NCI-H2107 treated with DMSO at 0.1 percent for 48 hours (cell line): Measurements from ENCODE around the gene SEPTIN12.
"Not testable (repeated sequence)": the region's sequence is repeated elsewhere in the genome, so short reads cannot be mapped to it uniquely, and the experiment has no call there.

Experiments used
- DNase-seq: peaks from one replicate; lab custom pipeline; 2025; ENCODE audit not compliant: unreplicated experiment; lab: John Stamatoyannopoulos, UW

The SEPTIN12 gene

DNA sequence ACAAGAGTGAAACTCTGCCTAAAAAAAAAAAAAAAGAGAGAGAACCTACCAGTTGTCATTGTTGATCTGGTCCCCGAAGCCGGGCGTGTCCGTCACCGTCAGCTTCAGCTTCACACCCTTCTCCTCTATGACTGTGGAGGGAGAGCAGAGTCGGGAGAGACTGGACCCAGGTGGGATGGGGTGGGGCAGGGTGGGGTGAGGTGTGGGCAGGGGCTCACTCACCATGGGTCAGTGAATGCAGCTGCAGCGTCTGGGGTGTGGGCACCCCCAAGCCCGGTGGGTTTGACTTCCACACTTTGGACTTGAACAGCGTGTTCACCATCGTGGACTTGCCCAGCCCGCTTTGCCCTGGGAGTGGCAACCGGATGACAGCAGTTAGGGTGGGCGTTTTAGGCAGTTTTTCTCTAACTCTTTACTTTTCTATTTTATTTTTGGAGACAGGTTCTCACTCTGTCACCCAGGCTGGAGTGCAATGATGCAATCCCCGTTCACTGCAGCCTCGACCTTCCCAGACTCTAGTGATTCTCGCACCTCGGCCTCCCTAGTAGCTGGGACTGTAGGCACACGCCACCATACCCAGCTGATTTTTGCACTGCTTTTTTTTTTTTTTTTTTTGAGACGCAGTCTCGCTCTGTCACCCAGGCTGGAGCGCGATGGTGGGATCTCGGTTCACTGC is 2.2 kb downstream of the SEPTIN12 start:
- DNase-seq, result no peak

DNA sequence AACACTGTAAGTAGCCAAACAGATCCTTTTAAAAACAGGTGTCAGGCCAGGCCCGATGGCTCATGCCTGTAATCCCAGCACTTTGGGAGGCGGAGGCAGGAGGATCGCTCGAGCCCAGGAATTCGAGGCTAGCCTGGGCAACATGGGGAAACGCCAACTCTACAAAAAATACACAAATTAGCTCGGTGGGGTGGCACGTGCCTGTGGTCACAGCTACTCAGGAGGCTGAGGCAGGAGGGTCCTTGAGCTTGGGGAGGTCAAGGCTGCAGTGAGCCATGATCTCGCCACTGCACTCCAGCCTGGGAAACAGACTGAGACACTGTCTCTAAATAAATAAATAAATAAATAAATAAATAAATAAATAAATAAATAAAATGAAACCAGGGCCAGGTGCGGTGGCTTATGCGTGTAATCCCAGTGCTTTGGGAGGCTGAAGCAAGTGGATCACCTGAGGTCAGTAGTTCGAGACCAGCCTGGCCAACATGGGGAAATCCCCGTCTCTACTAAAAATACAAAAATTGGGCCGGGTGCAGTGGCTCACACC is 3.6 kb downstream of the SEPTIN12 start:
- DNase-seq, result not testable (repeated sequence)

DNA sequence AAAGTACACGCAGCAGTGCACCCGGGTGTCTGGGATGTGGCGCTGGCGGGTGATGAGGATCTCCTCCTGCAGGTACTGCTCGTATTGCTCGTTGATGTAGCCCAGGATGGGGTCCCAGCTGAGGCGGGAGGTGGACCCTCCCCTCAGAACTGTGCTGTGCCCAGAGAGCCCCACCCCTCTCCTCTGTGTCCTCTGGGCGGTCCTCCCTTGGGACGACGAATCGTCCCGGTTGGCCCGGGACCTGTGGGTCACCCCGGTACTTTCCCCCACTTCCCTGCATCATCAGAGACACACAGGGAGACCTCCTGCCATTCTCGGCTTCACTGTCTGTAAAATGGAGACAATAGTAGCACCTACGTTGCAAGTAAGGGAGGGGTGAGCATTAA is 4.2 kb downstream of the SEPTIN12 start:
- no peak for DNase-seq

DNA sequence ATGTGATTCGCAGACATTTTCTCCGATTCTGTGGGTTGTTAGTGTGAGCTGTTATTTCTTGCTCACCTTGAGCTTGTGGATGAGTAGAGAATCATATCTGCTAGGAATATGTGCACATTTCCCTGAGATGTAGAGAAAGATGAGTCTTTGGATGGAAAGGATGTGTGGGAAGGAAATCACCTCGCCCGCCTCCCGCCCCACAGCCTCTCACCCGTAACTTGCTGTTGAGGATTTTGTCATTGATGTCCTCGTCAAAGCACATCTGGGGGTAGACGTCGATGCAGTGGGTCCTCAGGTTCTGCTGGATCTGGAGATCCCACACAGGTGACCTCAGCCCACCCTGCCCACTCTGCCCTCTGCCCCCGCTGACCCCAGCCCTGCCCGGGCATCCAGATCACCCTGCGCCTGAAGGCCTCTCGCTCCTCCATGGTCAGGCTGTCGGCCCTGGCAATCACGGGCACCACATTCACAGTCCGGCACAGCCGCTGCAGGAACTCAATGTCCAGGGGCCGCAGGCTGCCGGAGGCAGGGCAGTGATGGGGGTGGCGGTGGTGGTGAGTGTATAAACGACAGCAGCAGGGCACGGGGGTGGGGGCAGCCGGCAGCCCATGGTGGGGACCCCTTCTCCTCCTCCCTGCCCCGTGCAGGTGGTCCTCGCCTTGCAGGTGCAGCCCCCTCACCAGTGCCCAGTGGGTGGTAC is 4.7 kb downstream of the SEPTIN12 start:
- no peak for DNase-seq

- DNase-seq, result no peak
Observed at GRCh38 chr16:4780235-4780634, 7.9 kb downstream of the SEPTIN12 start.

DNA sequence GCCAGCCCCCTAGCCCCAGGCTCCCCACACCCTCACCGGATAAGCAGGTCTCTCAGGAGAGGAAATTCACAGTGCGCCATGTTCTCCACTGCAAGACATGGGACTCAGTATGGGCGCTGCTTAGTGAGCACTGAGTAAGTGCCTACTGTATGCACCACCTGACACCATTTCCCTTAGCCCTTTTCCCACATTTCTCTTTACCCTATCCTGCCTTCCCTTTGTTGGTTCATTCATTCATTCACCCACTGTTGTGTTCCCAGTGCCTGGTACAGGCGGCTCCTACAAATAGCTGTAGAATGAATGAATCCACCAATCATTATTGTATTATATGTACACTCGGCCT is 10.1 kb downstream of the SEPTIN12 start:
- no peak for DNase-seq

DNA sequence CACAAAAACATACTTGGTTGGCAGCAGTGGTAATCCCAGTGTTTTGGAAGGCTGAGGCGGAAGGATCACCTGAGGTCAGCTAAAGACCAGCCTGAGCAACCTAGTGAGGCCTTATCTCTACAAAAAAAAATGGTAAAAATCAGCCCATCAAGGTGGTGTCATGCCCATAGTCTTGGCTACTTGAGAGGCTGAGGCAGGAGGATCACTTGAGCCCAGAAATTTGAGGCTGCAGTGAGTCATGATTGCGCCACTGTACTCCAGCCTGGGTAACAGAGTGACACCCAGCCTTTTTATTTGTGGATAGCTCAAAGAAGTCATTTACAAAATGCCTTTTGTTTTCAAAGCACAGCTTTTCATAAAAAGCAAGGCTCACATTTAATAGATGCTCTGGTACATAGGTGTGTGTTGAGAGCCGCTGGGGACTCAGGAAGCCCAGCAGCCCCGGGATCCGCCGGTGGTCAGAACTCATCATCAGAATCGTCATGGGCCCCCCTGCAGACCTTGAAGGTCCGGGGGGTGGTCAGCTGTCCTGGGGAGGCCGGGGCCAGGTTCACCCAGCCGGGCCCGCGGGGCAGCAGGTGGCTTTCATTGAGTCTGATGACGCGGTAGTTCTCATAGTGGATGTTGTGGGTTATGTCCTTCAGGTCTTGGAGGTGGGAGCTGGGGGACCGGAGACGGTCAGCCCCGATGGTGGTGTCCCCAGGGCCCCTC is 10.7 kb downstream of the SEPTIN12 start:
- no peak for DNase-seq

DNA sequence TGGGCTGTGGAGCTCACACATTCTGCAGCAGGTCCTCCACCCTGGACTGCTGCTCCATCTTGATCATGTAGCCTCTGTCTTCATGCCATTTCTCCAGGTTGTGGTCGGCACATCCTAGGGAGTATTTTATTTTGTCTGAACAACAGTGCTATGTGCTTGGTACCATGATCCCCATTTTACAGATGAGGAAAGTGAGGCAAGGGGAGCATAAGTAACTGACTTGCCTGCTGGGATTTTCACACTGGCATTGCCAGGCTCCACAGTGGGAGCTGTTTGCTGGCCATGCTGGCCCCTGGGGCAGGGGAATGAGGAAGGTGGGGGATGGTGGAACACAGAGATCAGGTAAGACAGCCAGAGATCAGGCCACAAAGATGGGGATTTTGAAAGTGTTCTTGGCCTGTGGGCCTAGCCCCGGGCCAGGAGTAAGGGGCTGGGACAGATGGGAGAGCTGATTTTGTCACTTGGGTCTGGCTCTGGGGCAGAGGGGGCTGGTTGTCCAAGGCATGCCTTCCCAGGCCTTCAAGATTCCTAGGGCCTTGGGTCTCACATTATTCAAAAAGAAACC is 11.9 kb downstream of the SEPTIN12 start:
- DNase-seq, result no peak

- DNase-seq, result no peak
Observed at GRCh38 chr16:4775005-4775404, 13.1 kb downstream of the SEPTIN12 start.

DNA sequence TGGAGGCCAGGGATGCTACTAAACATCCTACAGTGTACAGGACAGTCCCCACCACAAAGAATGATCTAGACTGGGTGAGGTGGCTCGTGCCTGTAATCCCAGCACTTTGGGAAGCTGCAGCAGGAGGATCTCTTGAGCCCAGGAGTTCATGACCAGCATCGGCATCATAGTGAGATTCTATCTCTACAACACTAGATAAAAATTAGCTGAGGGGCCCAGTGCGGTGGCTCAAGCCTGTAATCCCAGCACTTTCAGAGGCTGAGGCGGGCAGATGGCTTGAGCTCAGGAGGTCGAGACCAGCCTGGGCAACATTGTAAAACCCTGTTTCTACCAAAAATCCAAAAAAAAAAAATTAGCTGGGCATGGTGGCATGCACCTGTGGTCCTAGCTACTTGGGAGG is 15.8 kb downstream of the SEPTIN12 start:
- no peak for DNase-seq

- DNase-seq, result no peak
Observed at GRCh38 chr16:4771646-4772045, 16.5 kb downstream of the SEPTIN12 start.

DNA sequence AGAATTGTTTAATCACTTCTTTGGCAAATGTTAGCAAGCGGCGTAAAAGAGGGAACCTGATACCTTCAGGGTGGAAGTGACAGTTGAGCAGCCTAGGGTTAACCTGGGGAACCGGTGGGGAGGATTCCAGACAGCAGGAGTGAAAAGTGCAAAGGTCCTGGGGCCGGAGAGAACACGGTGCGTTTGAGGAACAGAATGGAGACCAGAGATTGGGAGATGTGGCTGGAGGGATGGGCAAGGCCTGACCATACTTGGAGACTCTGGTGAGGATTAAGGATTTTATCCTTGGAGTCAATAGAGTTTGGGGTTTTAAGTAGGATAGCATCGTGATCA is 18.9 kb downstream of the SEPTIN12 start:
- no peak for DNase-seq

- peak; percentile 89 for DNase-seq
Observed at GRCh38 chr16:4768549-4769305, 19.4 kb downstream of the SEPTIN12 start.

DNA sequence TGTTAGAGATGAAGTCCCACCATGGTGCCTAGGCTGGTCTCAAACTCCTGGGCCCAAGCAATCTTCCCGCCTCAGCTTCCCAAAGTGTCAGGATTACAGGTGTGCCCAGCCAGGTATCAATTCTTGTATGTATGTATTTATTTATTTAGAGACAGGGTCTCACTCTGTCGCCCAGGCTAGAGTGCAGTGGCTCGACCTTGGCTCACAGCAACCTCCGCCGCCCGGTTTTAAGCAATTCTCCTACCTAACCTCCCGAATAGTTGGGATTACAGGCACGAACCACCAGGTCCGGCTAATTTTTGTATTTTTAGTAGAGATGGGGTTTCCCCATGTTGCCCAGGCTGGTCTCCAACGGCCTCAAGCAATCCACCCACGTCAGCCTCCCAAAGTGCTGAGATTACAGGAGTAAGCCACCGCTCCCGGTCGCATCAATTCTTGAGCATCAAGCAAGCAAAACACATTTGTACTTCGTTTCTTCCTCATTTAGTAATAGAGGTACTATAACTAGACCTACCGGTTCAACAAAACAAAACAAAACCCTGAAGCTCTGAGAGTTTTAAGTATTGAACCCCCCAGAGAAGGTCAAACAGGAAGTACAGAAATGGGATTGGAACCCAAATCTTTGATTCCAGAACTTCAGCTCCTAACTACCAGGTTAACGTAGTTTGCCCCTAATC is 20.1 kb downstream of the SEPTIN12 start:
- no peak for DNase-seq

DNA sequence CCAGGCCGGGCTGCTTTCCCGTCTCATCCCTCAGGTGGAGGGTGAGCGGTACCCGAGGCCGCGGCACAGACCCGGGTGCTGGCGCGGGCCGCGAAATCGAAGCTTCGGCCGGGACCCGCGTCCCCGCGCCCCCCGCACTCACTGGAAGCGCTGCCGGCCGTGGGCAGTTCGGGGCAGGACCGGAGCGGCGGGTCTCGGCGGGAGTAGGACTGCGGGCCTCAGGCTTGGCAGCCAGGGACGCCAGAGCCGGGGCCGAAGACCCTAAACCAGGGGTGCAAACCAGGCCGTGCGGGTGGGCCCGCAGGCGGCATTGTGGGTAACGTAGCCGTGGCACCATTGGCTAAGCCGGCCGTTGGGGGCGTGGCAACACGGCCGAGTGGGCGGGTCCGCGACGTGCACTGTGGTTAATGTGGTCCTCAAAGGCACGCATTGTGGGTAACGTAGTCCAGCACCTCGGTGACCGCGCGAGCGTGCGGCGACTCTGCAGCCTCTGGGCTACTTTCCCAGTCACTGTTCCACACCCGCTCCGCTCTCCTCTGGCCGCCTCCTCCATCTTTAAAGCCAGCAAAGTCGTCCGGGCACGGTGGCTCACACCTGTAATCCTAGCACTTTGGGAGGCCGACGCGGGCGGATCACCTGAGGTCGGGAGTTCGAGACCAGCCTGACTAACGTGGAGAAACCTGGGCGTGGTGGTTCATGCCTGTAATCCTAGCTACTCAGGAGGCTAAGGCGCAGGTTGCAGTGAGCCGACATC is 21.1 kb downstream of the SEPTIN12 start, which contains the start of gene ZNF500:
TSS of gene ZNF500 (minus strand) at position 288 of the 754 bp plus-strand sequence. CDS start 1,184 bp downstream, outside the sequence.
- DNase-seq, result peak; percentile 91

DNA sequence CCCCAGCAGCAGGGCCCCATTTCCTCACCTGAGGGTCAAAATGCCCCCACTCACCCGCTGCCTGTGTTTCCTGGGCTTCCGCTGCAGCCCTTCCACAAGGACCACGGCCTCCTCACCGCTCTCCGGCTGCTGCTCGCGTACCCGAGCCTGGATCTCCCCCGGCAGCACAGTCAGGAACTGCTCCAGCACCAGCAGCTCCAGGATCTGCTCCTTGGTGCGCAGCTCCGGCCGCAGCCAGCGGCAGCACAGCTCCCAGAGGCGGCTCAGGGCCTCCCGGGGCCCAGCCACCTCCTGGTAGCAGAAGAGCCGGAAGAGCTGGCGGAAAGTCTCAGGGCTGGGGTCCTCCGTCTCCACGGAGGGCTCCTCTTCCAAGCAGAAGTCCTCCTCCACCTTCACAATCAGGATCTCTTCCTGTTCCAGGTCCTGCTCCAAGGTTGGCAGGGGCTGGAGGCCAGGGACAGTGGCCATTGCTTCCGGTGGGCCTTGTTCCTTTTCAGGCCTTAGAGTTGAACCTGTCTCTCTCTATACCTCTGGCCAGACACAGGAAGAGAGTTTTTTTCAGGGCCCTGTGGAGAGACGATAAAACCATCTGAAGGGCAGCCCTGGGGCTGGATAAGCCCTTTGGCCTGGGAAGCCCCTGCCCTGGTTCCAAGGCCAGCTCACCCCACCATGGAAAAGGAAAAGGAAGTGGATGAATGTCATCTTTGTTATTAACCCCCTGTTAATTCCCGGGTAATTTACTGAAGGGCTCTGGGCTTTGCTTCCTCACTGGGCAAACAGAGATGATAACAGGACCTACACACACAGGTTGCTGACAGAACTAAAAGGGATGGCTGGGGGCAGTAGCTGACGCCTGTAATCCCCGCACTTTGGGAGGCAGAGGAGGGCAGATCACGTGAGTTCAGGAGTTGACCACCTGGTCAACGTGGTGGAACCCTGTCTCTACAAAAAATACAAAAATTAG is 22.4 kb downstream of the SEPTIN12 start:
- no peak for DNase-seq

DNA sequence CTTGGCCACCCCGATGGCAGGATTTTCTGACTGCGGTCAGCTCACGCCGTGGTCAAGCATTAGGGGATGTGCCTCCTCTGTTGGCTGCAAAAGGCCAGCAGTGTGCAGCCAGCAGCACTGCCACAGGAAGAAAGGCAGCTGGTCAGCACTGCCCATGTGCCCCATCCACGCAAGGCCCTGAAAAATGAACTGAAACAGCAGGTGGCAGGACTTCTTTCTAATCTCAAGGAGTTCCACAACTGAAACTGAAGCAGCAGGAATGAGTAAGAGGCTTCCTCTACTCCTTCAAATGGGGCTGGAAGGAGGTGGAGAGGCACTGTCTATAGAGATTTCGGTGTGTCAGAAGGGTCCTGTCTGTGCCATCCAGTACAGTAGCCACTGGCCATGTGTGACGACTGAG is 24.4 kb downstream of the SEPTIN12 start:
- no peak for DNase-seq

GRCh38 chr16:4762205-4762604 is 25.9 kb downstream of the SEPTIN12 start:
- no peak for DNase-seq
